GM13977 (cell line): ENCODE data around the gene ZXDA.

Source experiments
- DNase-seq: peaks from one replicate; pipeline ENCODE4 v3.0.0; 2012; ENCODE audit warnings: low spot score
- CTCF ChIP-seq: IDR thresholded peaks from 2 replicates; pipeline ENCODE4 v1.5.1; 2012; ENCODE audit warnings: mild to moderate bottlenecking, control low read depth; ENCODE audit not compliant: insufficient read depth; ENCODE audit errors: extremely low read depth, missing control alignments
- in situ Hi-C: fragments of 300-500 bp; cut with MboI; formaldehyde crosslinking; loops from one replicate; pipeline ENCODE4 v1.12.0; 2022; ENCODE audit warnings: low sequenced_read_pairs, low pct_unique_long_range_greater_than_20kb, mixed read lengths, inconsistent platforms; ENCODE audit not compliant: unreplicated experiment

Gene ZXDA

GRCh38 chrX:57904176-57904880 is 5.9 kb downstream of the ZXDA start:
- no peak for DNase-seq
- no peak for TF ChIP-seq CTCF
- in situ Hi-C loops = loop anchor here (25.0 kb wide), 3 partner anchors 92 to 1092 kb away; partner anchors contain the start of gene ZXDB

GRCh38 chrX:57902633-57903032 is 7.6 kb downstream of the ZXDA start:
- no peak for DNase-seq
- in situ Hi-C loops = loop anchor here (25.0 kb wide), 3 partner anchors 90 to 1090 kb away; partner anchors contain the start of gene ZXDB
- TF ChIP-seq CTCF = no peak

DNA sequence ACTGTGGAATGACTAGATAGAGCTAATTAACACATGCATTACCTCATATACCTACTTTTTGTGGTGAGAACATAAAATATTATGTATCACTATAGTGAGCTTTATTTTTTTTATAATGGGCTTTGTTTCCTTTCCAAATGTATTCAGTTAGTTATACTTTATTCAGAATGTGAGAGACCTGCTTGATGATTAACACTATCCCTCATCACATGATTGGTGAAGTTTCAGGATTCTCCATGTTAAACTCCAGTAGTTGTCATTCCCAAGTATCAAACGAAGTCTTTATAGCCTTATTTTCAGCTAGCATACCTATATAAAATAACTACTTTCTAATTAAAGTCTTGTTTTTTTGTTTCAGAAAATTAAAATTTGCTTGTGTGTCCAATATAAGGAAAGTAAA is 8.8 kb downstream of the ZXDA start:
- DNase-seq = no peak
- in situ Hi-C loops = loop anchor here (25.0 kb wide), 3 partner anchors 89 to 1089 kb away; partner anchors contain the start of gene ZXDB
- TF ChIP-seq CTCF = no peak

GRCh38 chrX:57900975-57901374 is 9.3 kb downstream of the ZXDA start:
- in situ Hi-C loops = loop anchor here (25.0 kb wide), 3 partner anchors 89 to 1089 kb away; partner anchors contain the start of gene ZXDB
- no peak for TF ChIP-seq CTCF
- no peak for DNase-seq

- in situ Hi-C loops = loop anchor here (25.0 kb wide), 3 partner anchors 88 to 1088 kb away; partner anchors contain the start of gene ZXDB
- no peak for TF ChIP-seq CTCF
- no peak for DNase-seq
Measured at GRCh38 chrX:57899906-57900305, 10.4 kb downstream of the ZXDA start.

DNA sequence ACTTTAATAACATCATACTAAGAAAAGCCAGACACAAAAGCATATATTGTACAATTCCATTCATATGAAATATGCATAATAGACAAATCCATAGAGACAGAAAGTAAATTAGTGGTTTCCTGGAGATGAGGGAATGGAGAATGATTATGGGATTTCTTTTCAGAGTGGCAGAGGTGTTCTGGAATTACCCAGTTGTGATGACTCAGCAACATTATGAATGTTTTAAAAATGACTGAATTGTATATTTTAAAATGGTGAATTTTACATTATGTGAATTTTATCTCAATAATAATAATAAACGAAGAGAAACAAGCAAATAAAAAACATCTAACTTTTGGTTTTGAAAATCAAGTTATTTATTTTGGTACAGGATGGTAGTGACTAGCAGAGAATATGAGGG is 11.2 kb downstream of the ZXDA start:
- DNase-seq = no peak
- in situ Hi-C loops = no loop called here
- no peak for TF ChIP-seq CTCF

GRCh38 chrX:57871463-57871862 is 38.8 kb downstream of the ZXDA start:
- no peak for TF ChIP-seq CTCF
- no peak for DNase-seq
- in situ Hi-C loops = no loop called here
